ENCODE results near the gene ATG5. TPM values are rescaled to one million over a fixed set of nuclear protein-coding genes. Genes with fewer than 3 reads are reported as not detected.

ATG5 gene
- polyA plus RNA-seq, 1 donor: 54.2 TPM

GRCh38 chr6:106223300-106223930, 102.1 kb downstream of the ATG5 start:
- peak; percentile 64 for DNase-seq

GRCh38 chr6:106220485-106220884, 105.1 kb downstream of the ATG5 start:
- DNase-seq: no peak

- no peak for DNase-seq
Measured at GRCh38 chr6:106216527-106216926, 109.0 kb downstream of the ATG5 start.

GRCh38 chr6:106215608-106216007, 110.0 kb downstream of the ATG5 start:
- DNase-seq: no peak

GRCh38 chr6:106214531-106214930, 111.0 kb downstream of the ATG5 start:
- no peak for DNase-seq

GRCh38 chr6:106213660-106214289, 111.8 kb downstream of the ATG5 start:
- no peak for DNase-seq

GRCh38 chr6:106212576-106212975, 113.0 kb downstream of the ATG5 start:
- no peak for DNase-seq

- DNase-seq: no peak
Measured at GRCh38 chr6:106206905-106207304, 118.7 kb downstream of the ATG5 start.

- DNase-seq: no peak
Measured at GRCh38 chr6:106204961-106205360, 120.6 kb downstream of the ATG5 start.

- DNase-seq: no peak
Measured at GRCh38 chr6:106199998-106200397, 125.6 kb downstream of the ATG5 start.

- DNase-seq: no peak
Measured at GRCh38 chr6:106199331-106199730, 126.2 kb downstream of the ATG5 start.

GRCh38 chr6:106197441-106197840, 128.1 kb downstream of the ATG5 start:
- DNase-seq: no peak

GRCh38 chr6:106194949-106195921, 130.3 kb downstream of the ATG5 start:
- no peak for DNase-seq

GRCh38 chr6:106192824-106193223, 132.7 kb downstream of the ATG5 start:
- DNase-seq: peak; percentile 10

GRCh38 chr6:106188104-106188794, 137.3 kb downstream of the ATG5 start:
- DNase-seq: no peak

GRCh38 chr6:106187424-106187982, 138.1 kb downstream of the ATG5 start:
- no peak for DNase-seq

- DNase-seq: no peak
Measured at GRCh38 chr6:106186714-106187113, 138.8 kb downstream of the ATG5 start.

GRCh38 chr6:106186172-106186571, 139.4 kb downstream of the ATG5 start:
- no peak for DNase-seq

- DNase-seq: no peak
Measured at GRCh38 chr6:106185615-106186014, 139.9 kb downstream of the ATG5 start.

- no peak for DNase-seq
Measured at GRCh38 chr6:106184629-106185028, 140.9 kb downstream of the ATG5 start.

- DNase-seq: no peak
Measured at GRCh38 chr6:106183430-106183829, 142.1 kb downstream of the ATG5 start.

- no peak for DNase-seq
Measured at GRCh38 chr6:106182455-106182854, 143.1 kb downstream of the ATG5 start.
